ENCODE measurements around the gene IL32. TPM values are rescaled to one million over a fixed set of nuclear protein-coding genes. Genes with fewer than 3 reads are reported as not detected.

IL32 gene
- total and polyA plus RNA-seq, 9 of the 15 experiments (the other 6 are each of a cell fraction or from before 2014, with no cell fraction given): 0.21 to 2.2 (median 0.37) TPM; not detected in 3

DNA sequence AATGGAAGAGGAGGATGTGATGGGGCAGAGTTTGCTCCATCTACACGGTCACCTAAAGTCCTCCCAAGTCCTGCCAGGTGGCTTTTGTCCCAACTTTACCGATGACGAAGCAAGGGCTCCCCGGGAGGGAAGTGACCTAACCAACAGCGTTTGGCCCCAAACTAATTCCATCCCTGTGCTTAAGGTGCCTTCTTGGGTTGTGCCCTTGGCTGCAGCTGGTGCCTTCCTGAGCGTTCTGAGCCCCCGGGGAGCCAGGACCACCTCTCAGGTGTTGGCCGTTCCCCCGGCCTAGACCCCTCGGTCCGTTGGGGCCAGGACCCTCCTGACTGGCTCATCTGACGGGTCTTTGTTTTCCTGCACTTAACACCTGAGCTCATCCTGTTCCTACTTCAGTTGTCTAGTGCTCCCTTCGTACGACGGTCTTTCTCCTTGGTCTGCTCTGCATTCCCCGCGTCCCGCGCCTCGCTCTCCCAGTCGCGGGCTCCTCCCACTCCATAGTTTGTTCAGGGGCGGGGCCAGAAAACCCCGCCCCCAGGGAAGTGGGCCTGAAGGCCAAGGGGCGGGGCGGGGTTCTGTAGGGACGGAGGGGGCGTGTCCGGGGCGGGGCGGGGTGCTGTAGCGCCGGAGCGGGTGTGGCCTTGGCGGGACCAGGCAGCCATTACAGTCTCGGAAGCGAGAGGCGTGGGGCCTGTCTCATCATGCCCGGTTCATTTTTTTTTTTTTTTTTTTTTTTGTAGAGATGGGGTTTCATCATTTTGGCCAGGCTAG lies 34.5 kb downstream of the IL32 start (continued):
- TF ChIP-seq ZBTB7A (IDR thresholded peaks at IDR 0.05; ENCODE audit: borderline replicate concordance, control insufficient read depth, low read depth, low read length) (peak; percentile 49; the same call in 1 of the 2 replicates), PHB (CRISPR knock-in tag; IDR thresholded peaks at IDR 0.05) (no peak), TAF9B (IDR thresholded peaks at IDR 0.05; ENCODE audit: partially characterized antibody) (no peak), SRSF1 (IDR thresholded peaks at IDR 0.05; ENCODE audit: low read depth, low read length) (no peak), ZNF311 (CRISPR knock-in tag; IDR thresholded peaks at IDR 0.05) (no peak), TEAD1 (CRISPR knock-in tag; IDR thresholded peaks at IDR 0.05) (peak in 1 of 2 experiments; percentile 65; a peak in 1 of 4 replicates), ZNF830 (CRISPR knock-in tag; IDR thresholded peaks at IDR 0.05) (no peak)
- TF ChIP-seq, protein P1, sequence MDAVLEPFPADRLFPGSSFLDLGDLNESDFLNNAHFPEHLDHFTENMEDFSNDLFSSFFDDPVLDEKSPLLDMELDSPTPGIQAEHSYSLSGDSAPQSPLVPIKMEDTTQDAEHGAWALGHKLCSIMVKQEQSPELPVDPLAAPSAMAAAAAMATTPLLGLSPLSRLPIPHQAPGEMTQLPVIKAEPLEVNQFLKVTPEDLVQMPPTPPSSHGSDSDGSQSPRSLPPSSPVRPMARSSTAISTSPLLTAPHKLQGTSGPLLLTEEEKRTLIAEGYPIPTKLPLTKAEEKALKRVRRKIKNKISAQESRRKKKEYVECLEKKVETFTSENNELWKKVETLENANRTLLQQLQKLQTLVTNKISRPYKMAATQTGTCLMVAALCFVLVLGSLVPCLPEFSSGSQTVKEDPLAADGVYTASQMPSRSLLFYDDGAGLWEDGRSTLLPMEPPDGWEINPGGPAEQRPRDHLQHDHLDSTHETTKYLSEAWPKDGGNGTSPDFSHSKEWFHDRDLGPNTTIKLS (IDR thresholded peaks at IDR 0.05; ENCODE audit: borderline replicate concordance, low read depth): no peak
- TF ChIP-seq, protein P2, sequence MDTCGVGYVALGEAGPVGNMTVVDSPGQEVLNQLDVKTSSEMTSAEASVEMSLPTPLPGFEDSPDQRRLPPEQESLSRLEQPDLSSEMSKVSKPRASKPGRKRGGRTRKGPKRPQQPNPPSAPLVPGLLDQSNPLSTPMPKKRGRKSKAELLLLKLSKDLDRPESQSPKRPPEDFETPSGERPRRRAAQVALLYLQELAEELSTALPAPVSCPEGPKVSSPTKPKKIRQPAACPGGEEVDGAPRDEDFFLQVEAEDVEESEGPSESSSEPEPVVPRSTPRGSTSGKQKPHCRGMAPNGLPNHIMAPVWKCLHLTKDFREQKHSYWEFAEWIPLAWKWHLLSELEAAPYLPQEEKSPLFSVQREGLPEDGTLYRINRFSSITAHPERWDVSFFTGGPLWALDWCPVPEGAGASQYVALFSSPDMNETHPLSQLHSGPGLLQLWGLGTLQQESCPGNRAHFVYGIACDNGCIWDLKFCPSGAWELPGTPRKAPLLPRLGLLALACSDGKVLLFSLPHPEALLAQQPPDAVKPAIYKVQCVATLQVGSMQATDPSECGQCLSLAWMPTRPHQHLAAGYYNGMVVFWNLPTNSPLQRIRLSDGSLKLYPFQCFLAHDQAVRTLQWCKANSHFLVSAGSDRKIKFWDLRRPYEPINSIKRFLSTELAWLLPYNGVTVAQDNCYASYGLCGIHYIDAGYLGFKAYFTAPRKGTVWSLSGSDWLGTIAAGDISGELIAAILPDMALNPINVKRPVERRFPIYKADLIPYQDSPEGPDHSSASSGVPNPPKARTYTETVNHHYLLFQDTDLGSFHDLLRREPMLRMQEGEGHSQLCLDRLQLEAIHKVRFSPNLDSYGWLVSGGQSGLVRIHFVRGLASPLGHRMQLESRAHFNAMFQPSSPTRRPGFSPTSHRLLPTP (IDR thresholded peaks at IDR 0.05; ENCODE audit: borderline replicate concordance, extremely low read depth, insufficient read length): no peak
- TF ChIP-seq, protein P3, sequence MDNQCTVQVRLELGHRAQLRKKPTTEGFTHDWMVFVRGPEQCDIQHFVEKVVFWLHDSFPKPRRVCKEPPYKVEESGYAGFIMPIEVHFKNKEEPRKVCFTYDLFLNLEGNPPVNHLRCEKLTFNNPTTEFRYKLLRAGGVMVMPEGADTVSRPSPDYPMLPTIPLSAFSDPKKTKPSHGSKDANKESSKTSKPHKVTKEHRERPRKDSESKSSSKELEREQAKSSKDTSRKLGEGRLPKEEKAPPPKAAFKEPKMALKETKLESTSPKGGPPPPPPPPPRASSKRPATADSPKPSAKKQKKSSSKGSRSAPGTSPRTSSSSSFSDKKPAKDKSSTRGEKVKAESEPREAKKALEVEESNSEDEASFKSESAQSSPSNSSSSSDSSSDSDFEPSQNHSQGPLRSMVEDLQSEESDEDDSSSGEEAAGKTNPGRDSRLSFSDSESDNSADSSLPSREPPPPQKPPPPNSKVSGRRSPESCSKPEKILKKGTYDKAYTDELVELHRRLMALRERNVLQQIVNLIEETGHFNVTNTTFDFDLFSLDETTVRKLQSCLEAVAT (IDR thresholded peaks at IDR 0.05): no peak
- TF ChIP-seq, protein P4, sequence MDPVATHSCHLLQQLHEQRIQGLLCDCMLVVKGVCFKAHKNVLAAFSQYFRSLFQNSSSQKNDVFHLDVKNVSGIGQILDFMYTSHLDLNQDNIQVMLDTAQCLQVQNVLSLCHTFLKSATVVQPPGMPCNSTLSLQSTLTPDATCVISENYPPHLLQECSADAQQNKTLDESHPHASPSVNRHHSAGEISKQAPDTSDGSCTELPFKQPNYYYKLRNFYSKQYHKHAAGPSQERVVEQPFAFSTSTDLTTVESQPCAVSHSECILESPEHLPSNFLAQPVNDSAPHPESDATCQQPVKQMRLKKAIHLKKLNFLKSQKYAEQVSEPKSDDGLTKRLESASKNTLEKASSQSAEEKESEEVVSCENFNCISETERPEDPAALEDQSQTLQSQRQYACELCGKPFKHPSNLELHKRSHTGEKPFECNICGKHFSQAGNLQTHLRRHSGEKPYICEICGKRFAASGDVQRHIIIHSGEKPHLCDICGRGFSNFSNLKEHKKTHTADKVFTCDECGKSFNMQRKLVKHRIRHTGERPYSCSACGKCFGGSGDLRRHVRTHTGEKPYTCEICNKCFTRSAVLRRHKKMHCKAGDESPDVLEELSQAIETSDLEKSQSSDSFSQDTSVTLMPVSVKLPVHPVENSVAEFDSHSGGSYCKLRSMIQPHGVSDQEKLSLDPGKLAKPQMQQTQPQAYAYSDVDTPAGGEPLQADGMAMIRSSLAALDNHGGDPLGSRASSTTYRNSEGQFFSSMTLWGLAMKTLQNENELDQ (CRISPR knock-in tag; IDR thresholded peaks at IDR 0.05; ENCODE audit: borderline replicate concordance): no peak
